Stimulated activated CD4-positive, alpha-beta T cell treated with anti-CD3 and anti-CD28 coated beads, Interleukin-2, amount 100 ng/mL, for 4 hours (primary cell): ENCODE results near the gene MYOZ3.

Experiments
- DNase-seq: peaks from one replicate; pipeline ENCODE4 v3.0.0-alpha.2; 2020; ENCODE audit warnings: low read depth

Gene MYOZ3

GRCh38 chr5:150642991-150643710 lies 17.9 kb upstream of the MYOZ3 start:
- no peak for DNase-seq

DNA sequence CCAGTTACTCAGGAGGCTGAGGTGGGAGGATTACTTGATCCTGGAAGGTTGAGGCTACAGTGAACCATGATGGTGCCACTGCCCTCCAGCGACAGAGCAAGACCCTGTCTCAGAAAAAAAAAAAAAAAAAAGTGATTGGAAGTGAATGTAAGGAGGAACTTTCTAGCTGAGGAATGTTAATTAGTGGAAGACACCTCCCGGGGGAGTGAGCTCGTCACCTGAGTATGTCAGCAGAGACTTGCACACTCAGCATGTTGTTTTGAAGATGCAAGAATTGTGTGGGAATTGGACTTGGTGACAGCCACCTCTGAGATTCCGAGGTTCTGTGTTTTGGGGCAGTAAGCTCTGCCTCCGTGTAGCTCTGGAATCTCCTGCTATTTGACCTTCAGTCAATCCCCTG lies 17.0 kb upstream of the MYOZ3 start:
- DNase-seq = no peak

DNA sequence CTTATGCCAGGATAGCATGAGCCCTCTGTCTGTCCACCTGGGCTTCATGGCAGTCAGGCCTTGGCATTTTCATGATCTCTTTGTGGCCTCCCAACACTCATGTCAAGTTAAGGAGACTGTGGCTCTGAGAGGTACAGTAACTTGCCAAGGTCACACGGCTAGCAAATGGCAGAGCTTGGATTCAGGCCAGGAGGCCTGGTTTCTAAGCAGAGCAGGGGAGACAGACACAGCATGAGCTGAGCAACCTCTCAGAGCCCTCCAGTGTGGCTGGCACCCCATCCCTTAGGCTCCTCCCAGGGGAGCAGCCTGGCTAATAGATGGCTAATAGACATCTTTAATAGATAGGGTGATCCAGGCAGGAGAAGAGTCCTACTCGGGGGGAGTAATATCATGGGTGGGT lies 16.5 kb upstream of the MYOZ3 start:
- DNase-seq = no peak

GRCh38 chr5:150645070-150645700 lies 15.9 kb upstream of the MYOZ3 start:
- DNase-seq = no peak

GRCh38 chr5:150647275-150648251 lies 13.5 kb upstream of the MYOZ3 start:
- no peak for DNase-seq

DNA sequence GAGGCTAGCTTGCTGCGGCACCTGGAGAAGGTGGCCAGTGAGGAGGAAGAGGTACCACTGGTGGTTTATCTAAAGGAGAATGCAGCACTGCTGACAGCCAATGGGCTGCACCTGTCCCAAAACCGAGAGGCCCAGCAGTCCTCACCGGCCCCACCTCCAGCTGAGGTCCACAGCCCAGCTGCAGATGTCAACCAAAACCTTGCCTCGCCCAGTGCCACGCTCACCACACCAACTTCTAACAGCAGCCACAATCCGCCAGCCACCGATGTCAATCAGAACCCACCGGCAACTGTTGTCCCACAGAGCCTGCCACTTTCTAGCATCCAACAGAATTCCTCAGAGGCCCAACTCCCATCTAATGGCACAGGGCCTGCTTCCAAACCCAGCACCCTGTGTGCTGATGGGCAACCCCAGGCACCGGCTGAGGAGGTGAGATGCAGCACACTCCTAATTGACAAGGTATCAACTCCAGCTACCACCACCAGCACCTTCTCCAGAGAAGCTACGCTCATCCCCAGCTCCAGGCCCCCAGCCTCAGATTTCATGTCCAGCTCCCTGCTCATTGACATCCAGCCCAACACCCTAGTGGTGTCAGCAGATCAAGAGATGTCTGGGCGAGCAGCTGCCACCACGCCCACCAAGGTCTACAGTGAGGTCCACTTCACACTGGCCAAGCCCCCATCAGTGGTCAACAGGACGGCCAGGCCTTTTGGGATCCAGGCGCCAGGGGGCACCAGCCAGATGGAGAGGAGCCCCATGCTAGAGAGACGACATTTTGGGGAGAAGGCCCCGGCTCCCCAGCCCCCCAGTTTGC lies 12.6 kb upstream of the MYOZ3 start:
- DNase-seq = no peak

DNA sequence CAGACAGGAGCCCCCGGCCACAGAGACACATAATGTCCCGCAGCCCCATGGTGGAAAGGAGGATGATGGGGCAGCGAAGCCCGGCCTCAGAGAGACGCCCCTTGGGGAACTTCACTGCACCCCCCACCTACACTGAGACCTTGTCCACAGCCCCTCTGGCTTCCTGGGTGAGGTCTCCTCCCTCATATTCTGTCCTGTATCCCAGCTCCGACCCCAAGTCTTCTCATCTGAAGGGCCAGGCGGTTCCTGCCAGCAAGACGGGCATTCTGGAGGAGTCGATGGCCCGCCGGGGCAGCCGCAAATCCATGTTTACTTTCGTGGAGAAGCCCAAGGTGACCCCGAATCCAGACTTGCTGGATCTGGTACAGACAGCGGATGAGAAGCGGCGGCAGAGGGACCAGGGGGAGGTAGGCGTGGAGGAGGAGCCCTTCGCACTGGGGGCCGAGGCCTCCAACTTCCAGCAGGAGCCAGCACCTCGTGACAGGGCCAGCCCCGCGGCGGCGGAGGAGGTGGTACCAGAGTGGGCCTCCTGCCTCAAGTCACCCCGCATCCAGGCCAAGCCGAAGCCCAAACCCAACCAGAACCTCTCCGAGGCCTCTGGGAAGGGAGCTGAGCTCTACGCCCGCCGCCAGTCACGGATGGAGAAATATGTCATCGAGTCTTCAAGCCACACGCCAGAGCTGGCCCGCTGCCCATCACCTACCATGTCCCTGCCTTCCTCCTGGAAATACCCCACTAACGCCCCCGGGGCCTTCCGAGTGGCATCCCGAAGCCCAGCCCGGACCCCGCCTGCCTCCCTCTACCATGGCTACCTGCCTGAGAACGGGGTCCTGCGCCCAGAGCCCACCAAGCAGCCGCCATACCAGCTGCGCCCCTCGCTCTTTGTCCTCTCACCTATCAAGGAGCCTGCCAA lies 11.7 kb upstream of the MYOZ3 start:
- DNase-seq = no peak

DNA sequence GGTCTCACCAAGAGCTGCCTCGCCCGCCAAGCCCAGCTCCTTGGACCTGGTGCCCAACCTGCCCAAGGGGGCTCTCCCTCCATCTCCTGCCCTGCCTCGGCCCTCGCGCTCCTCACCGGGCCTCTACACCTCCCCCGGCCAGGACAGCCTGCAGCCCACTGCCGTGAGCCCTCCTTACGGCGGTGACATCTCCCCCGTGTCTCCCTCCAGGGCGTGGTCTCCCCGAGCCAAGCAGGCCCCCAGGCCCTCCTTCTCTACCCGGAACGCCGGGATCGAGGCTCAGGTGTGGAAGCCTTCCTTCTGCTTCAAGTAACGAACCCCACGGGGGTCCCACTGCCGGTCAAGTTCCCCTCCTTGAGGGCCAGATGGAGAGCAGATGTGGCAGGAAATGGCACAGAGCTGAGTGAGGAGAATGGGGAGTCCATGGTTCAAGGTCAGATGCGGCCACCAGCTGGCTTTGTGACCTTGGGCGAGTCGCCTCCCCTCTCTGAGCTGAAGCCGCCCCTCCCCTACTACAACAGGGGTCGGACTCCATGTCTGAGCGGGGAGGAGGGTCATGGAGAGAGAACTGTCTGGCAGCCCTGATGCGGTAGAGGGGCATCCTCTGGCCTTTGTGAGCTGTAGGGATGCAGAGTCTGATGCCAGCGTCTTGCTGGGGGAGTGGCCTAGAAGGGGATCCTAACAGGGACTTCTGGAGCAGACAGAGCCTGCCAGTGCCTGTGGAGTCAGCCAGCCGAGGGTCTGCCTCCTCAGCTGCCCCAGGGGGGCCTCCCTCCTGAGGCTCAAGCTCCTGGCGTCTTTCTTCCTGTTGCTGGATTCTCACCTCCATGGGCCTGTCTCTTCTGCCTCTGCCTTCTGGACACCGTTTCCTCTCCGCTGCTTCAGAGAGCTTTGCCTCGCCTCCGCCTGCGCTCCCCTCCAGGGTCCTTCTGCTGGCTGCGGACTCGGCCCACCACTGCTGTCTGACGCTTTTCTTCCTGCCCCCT lies 10.7 kb upstream of the MYOZ3 start:
- DNase-seq = no peak

DNA sequence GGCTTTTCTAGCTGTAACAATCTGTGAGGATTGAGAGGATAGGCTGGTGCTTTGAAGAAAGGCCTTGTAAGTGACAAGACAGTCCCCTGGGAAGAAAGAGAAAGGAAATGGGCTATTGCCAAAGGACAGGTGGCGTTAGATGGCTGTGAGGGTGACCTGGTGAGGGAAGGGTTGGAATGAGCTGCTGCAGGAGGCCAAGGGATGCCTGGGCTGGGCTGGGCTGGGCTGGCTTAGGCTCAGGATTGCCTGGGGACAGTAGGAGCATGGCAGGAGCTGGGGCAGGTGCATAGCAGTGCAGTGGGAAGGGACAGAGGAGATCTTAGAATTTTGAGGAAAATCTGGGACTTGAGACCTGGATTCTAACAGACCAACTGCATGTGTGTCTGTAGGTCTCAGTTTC lies 9.7 kb upstream of the MYOZ3 start:
- DNase-seq = no peak

GRCh38 chr5:150651924-150652671 lies 9.0 kb upstream of the MYOZ3 start:
- no peak for DNase-seq

DNA sequence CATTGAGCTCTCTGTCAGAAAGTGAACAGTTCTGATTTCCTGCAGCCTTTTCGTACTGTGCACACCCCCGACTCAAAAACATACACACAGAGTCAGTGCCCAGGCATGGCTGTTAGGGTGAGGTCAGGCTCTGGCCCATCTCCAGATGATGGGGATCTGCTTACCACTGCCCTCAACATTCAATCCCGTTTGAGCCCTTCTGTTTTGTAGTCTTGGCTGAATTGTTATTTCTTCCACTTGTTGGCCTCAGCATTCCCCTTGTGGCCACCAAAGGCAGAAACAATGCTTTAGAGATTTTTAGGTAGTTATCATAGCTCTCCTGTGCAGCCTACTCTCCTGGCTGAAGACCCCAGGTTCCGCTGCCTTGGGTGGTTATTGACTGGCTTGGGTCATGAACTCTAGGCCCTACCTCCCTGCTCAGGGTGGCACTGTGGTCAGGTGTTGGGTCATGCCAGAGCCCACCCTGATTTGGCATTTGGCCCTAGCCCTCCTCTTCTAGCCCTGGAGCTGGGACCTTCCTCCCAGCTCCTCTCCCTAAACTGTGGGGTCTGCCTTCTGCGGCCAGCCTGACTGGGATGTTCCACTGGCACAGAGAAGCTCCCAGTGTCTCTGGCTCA lies 7.8 kb upstream of the MYOZ3 start:
- no peak for DNase-seq

DNA sequence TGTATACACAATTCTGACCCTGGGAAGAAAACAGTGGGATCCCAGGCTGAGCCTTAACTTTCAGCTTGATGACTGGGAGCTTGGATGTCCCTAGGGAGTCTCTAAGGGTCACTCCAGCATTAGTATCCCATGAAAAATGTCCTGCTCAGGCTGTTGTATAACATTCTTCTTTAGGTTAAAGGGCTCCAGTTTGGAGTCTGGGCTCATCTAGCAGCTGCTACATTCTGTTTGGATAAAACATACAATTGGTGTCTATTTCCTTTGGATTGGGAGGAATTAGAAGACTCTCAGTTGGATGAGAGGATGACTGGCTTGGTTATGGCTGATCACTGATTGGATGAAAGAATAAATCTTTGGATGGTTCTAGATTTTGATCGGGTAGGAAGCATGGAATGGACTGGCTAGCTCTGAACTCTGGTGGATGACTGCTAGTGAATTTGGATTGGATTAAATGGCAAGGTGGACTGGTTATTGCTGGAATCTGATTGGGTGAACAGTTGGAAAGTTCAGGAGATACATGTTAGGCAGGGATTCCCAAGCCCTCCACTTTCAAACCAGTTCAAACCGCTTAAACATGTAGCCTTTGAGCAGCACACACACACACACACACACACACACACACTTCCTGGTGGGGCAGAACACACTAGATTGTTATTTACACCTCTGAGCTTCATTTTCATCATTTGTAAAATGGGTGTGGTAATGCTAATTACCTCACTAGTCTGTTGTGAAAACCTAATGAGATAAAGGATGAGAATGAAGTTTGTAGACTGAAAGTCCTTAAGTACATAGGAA lies 7.1 kb upstream of the MYOZ3 start:
- no peak for DNase-seq

- no peak for DNase-seq
Measured at GRCh38 chr5:150655221-150655620, 5.8 kb upstream of the MYOZ3 start.

GRCh38 chr5:150656191-150657132 lies 4.6 kb upstream of the MYOZ3 start:
- peak; percentile 60 for DNase-seq

- no peak for DNase-seq
Measured at GRCh38 chr5:150658121-150658520, 2.9 kb upstream of the MYOZ3 start.

DNA sequence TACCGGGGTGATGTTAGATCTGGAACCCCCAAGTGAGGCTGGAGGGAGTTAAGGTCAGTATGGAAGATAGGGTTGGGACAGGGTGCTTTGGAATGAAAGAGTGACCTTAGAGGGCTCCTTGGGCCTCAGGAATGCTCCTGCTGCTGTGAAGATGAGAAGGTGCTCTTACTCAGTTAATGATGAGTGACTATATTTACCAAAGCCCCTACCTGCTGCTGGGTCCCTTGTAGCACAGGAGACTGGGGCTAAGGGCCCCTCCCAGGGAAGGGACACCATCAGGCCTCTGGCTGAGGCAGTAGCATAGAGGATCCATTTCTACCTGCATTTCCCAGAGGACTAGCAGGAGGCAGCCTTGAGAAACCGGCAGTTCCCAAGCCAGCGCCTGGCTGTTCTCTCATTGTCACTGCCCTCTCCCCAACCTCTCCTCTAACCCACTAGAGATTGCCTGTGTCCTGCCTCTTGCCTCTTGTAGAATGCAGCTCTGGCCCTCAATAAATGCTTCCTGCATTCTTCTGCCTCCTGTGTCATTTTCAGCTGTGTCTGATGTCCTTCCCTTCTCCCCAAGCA lies 2.3 kb upstream of the MYOZ3 start:
- no peak for DNase-seq
